Choroid plexus epithelial cell (primary cell): ENCODE data around the gene IL1RAP.

ENCODE experiments used
- DNase-seq: peaks from one replicate; pipeline ENCODE4 v3.0.0-alpha.2; 2010; ENCODE audit warnings: low read depth
- H3K4me3 ChIP-seq: 2 replicates; pipeline ENCODE4 v1.5.1; 2011; ENCODE audit warnings: low read depth, mild to moderate bottlenecking, control low read depth, low read length, moderate library complexity
- CTCF ChIP-seq: conservative IDR thresholded peaks from 2 replicates; pipeline ENCODE4 v1.5.1; 2011; ENCODE audit warnings: low read depth, mild to moderate bottlenecking, control low read depth, inconsistent platforms, low read length, moderate library complexity

The IL1RAP gene

GRCh38 chr3:190558316-190558715 lies 44.4 kb downstream of the IL1RAP start:
- no peak for DNase-seq
- no peak overlapping the region for H3K4me3 ChIP-seq
- no peak for TF ChIP-seq CTCF

GRCh38 chr3:190558796-190559195 lies 44.9 kb downstream of the IL1RAP start:
- DNase-seq: no peak
- no peak for TF ChIP-seq CTCF
- H3K4me3 ChIP-seq: no peak overlapping the region

GRCh38 chr3:190560013-190560895 lies 46.4 kb downstream of the IL1RAP start:
- H3K4me3 ChIP-seq: no peak overlapping the region
- no peak for DNase-seq
- no peak for TF ChIP-seq CTCF

- no peak overlapping the region for H3K4me3 ChIP-seq
- peak; percentile 40 for DNase-seq
- no peak for TF ChIP-seq CTCF
Measured at GRCh38 chr3:190562866-190563510, 49.1 kb downstream of the IL1RAP start.

- TF ChIP-seq CTCF: no peak
- H3K4me3 ChIP-seq: no peak overlapping the region
- no peak for DNase-seq
Measured at GRCh38 chr3:190564175-190564574, 50.3 kb downstream of the IL1RAP start.

GRCh38 chr3:190566043-190566933 lies 52.4 kb downstream of the IL1RAP start:
- H3K4me3 ChIP-seq: no peak overlapping the region
- peak; percentile 99 for DNase-seq
- TF ChIP-seq CTCF: no peak
